ENCODE data around the gene TCTN2.

DNA sequence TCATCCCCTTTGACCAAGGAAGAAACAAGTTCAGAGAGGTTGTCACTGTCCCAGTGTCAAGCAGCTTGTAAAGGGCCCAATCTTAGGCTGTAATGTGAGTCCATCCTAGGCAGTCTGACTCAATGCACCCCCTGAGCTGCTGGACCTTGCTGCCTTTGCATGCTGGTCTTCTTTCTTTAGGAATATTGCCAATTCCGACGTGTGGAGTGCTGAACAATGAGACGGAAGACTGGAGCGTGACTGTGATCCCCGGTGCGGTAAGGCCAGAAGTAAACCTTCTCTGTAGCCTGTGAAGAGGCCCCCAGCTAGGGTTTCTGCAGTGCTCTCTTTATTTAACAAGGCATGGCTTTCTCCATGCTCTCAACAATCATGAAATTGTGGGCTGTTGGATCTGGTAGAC is 963 bp downstream of the TCTN2 start:
- TF ChIP-seq EP300 (conservative IDR thresholded peaks at IDR 0.05; ENCODE audit: poor library complexity, severe bottlenecking) (no peak), RAD21 (conservative IDR thresholded peaks at IDR 0.05) (no peak), POLR2AphosphoS5 (IDR thresholded peaks at IDR 0.05) (no peak)
- TF ChIP-seq, protein P1, sequence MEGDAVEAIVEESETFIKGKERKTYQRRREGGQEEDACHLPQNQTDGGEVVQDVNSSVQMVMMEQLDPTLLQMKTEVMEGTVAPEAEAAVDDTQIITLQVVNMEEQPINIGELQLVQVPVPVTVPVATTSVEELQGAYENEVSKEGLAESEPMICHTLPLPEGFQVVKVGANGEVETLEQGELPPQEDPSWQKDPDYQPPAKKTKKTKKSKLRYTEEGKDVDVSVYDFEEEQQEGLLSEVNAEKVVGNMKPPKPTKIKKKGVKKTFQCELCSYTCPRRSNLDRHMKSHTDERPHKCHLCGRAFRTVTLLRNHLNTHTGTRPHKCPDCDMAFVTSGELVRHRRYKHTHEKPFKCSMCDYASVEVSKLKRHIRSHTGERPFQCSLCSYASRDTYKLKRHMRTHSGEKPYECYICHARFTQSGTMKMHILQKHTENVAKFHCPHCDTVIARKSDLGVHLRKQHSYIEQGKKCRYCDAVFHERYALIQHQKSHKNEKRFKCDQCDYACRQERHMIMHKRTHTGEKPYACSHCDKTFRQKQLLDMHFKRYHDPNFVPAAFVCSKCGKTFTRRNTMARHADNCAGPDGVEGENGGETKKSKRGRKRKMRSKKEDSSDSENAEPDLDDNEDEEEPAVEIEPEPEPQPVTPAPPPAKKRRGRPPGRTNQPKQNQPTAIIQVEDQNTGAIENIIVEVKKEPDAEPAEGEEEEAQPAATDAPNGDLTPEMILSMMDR (IDR thresholded peaks at IDR 0.05; ENCODE audit: poor library complexity, severe bottlenecking), result no peak
- TF ChIP-seq, protein P2, sequence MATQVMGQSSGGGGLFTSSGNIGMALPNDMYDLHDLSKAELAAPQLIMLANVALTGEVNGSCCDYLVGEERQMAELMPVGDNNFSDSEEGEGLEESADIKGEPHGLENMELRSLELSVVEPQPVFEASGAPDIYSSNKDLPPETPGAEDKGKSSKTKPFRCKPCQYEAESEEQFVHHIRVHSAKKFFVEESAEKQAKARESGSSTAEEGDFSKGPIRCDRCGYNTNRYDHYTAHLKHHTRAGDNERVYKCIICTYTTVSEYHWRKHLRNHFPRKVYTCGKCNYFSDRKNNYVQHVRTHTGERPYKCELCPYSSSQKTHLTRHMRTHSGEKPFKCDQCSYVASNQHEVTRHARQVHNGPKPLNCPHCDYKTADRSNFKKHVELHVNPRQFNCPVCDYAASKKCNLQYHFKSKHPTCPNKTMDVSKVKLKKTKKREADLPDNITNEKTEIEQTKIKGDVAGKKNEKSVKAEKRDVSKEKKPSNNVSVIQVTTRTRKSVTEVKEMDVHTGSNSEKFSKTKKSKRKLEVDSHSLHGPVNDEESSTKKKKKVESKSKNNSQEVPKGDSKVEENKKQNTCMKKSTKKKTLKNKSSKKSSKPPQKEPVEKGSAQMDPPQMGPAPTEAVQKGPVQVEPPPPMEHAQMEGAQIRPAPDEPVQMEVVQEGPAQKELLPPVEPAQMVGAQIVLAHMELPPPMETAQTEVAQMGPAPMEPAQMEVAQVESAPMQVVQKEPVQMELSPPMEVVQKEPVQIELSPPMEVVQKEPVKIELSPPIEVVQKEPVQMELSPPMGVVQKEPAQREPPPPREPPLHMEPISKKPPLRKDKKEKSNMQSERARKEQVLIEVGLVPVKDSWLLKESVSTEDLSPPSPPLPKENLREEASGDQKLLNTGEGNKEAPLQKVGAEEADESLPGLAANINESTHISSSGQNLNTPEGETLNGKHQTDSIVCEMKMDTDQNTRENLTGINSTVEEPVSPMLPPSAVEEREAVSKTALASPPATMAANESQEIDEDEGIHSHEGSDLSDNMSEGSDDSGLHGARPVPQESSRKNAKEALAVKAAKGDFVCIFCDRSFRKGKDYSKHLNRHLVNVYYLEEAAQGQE (IDR thresholded peaks at IDR 0.05; ENCODE audit: borderline replicate concordance), result no peak
